ENCODE measurements around the gene GGCX. TPM values are rescaled to one million over a fixed set of nuclear protein-coding genes. Genes with fewer than 3 reads are reported as not detected.
"Not testable (repeated sequence)": the region's sequence is repeated elsewhere in the genome, so short reads cannot be mapped to it uniquely, and the experiment has no call there.

The GGCX gene
- total RNA-seq, 2 experiments from 2014 or later, result 22.9 to 27.6 TPM

DNA sequence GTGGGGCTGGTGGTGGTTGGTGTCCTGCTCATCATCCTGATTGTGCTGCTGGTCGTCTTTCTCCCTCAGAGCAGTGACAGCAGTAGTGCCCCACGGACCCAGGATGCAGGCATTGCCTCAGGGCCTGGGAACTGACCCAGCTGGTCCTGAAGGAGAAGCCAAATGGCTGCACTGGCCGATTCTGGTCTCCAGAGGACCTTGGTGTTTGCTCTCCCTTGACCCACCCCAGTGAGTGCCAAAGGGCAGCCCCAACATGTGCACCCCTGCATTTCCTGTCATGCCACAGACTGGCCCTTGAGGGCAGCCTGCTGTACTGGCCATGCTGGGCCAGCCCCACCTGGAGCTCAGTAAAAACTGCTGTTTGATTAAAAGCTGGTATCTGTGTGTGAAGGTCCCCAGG is 31.7 kb upstream of the GGCX start:
- Mint-ChIP-seq H3K36me3 (ENCODE audit: low read depth) (peaks cover 21% of the 10 kb centered on the region), H3K27ac (no peak overlapping the region), H3K27me3 (no peaks in the 10 kb centered on the region), H3K9me3 (no peaks in the 10 kb centered on the region), H3K4me3 (peak overlapping the region; percentile 58), H3K4me1 (ENCODE audit: low read depth) (peaks cover 48% of the 10 kb centered on the region)
- Histone ChIP-seq H3K9me3 (ENCODE audit: control insufficient read depth in 1 of 2, insufficient read depth in 1 of 2, low read length in 2 of 2) (no peaks in the 10 kb centered on the region), H3K4me1 (ENCODE audit: insufficient read depth, low read length) (peaks cover 45% of the 10 kb centered on the region), H3K36me3 (ENCODE audit: insufficient read depth, low read length) (peaks cover 14% of the 10 kb centered on the region), H3K27ac (ENCODE audit: low read depth in 1 of 2, low read length in 2 of 2) (no peak overlapping the region), H3K27me3 (ENCODE audit: control insufficient read depth in 1 of 2, insufficient read depth in 2 of 2, low read length in 2 of 2) (no peaks in the 10 kb centered on the region), H3K4me3 (ENCODE audit: low read length) (no peak overlapping the region)
- TF ChIP-seq CTCF (IDR thresholded peaks at IDR 0.05), result no peak
- ATAC-seq (ENCODE audit: poor library complexity) (no peak), DNase-seq (no peak)
- CTCF ChIA-PET, result no interaction called here
- POLR2A ChIA-PET, result interaction anchor here (4.2 kb wide), 1 partner anchor 8 kb away, joined by 60 read pairs; the partner anchor contains the start of gene VAMP5
- intact Hi-C loops (cut with DNase I, micrococcal nuclease), result loop anchor here in 1 of 2 experiments (10.0 kb wide), 1 partner anchor 512 kb away; the partner anchor contains the start of genes POLR1A and PTCD3

GRCh38 chr2:85592299-85592698 is 31.0 kb upstream of the GGCX start:
- POLR2A ChIA-PET, result interaction anchor here (4.2 kb wide), 1 partner anchor 7 kb away, joined by 60 read pairs; the partner anchor contains the start of gene VAMP5
- Mint-ChIP-seq H3K36me3 (ENCODE audit: low read depth) (peaks cover 17% of the 10 kb centered on the region), H3K4me1 (ENCODE audit: low read depth) (peaks cover 52% of the 10 kb centered on the region), H3K4me3 (peak overlapping the region; percentile 45)
- H3K36me3 ChIP-seq (ENCODE audit: insufficient read depth, low read length); H3K27me3 Mint-ChIP-seq; CTCF ChIA-PET; H3K4me3 ChIP-seq (ENCODE audit: low read length); H3K27ac ChIP-seq (ENCODE audit: low read depth in 1 of 2, low read length in 2 of 2); H3K9me3 Mint-ChIP-seq; H3K27ac Mint-ChIP-seq; DNase-seq; ATAC-seq (ENCODE audit: poor library complexity); H3K9me3 ChIP-seq (ENCODE audit: control insufficient read depth in 1 of 2, insufficient read depth in 1 of 2, low read length in 2 of 2); H3K27me3 ChIP-seq (ENCODE audit: control insufficient read depth in 1 of 2, insufficient read depth in 2 of 2, low read length in 2 of 2): not testable (repeated sequence)
- intact Hi-C loops (cut with DNase I, micrococcal nuclease), result loop anchor here in 1 of 2 experiments (10.0 kb wide), 1 partner anchor 513 kb away; the partner anchor contains the start of genes POLR1A and PTCD3
- peaks cover 46% of the 10 kb centered on the region for H3K4me1 ChIP-seq (ENCODE audit: insufficient read depth, low read length)

DNA sequence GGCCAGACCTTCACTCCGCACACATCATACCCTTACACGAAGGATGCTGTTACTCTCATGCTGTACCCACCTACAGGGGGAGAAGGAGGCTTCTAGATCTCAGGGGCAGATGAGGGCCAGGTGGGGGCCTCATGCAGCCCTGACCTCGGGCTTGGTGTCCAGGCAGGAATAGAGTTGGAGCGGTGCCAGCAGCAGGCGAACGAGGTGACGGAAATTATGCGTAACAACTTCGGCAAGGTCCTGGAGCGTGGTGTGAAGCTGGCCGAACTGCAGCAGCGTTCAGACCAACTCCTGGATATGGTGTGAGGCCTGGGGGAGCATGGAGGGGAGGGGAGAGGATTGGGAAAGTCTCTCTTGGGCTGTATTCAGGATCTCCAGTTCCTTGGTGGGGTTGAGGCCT is 30.3 kb upstream of the GGCX start:
- TF ChIP-seq CTCF (IDR thresholded peaks at IDR 0.05), result no peak
- no peak for DNase-seq
- no peaks in the 10 kb centered on the region for H3K9me3 ChIP-seq (ENCODE audit: control insufficient read depth in 1 of 2, insufficient read depth in 1 of 2, low read length in 2 of 2)
- intact Hi-C loops (cut with DNase I, micrococcal nuclease), result loop anchor here in 1 of 2 experiments (10.0 kb wide), 1 partner anchor 513 kb away; the partner anchor contains the start of genes POLR1A and PTCD3
- H3K27me3 ChIP-seq (ENCODE audit: control insufficient read depth in 1 of 2, insufficient read depth in 2 of 2, low read length in 2 of 2), result no peaks in the 10 kb centered on the region
- H3K27ac Mint-ChIP-seq, result no peak overlapping the region
- ATAC-seq (ENCODE audit: poor library complexity), result no peak
- CTCF ChIA-PET, result no interaction called here
- H3K4me3 ChIP-seq (ENCODE audit: low read length), result no peak overlapping the region
- H3K4me1 Mint-ChIP-seq (ENCODE audit: low read depth), result peaks cover 45% of the 10 kb centered on the region
- H3K9me3 Mint-ChIP-seq, result no peaks in the 10 kb centered on the region
- H3K4me3 Mint-ChIP-seq, result no peak overlapping the region
- peaks cover 11% of the 10 kb centered on the region for H3K36me3 Mint-ChIP-seq (ENCODE audit: low read depth)
- no peaks in the 10 kb centered on the region for H3K27me3 Mint-ChIP-seq
- no peak overlapping the region for H3K27ac ChIP-seq (ENCODE audit: low read depth in 1 of 2, low read length in 2 of 2)
- peaks cover 40% of the 10 kb centered on the region for H3K4me1 ChIP-seq (ENCODE audit: insufficient read depth, low read length)
- POLR2A ChIA-PET, result interaction anchor here (0.7 to 1.7 kb wide), 2 partner anchors 30 to 264 kb away, joined by 3 to 4 read pairs; partner anchors contain the start of gene GGCX
- H3K36me3 ChIP-seq (ENCODE audit: insufficient read depth, low read length), result peaks cover 2% of the 10 kb centered on the region

DNA sequence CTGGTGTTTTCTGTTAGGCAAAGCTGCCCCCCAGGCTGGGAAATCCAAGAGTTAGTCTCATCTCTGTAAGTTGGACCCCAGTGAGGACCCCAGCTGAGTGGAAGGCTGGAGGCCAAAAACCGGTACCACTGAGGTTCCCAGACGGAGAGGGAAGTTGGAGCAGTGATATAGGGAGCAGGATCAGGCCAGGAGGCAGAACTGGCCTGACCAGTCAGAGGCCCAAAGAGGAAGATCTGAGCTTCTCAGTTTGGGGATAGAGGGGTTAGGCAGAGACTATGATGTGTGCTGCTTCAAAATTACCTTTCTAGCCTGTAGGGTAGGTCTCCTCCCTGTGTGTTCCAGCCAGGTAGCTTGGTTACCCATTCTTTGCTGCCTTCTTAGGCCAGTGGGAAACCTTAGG is 29.7 kb upstream of the GGCX start:
- no peaks in the 10 kb centered on the region for H3K9me3 Mint-ChIP-seq
- ChIA-PET POLR2A (interaction anchor here (1.7 kb wide), 1 partner anchor 30 kb away, joined by 4 read pairs; the partner anchor contains the start of gene GGCX), CTCF (no interaction called here)
- no peaks in the 10 kb centered on the region for H3K9me3 ChIP-seq (ENCODE audit: control insufficient read depth in 1 of 2, insufficient read depth in 1 of 2, low read length in 2 of 2)
- H3K4me3 Mint-ChIP-seq, result no peak overlapping the region
- H3K36me3 ChIP-seq (ENCODE audit: insufficient read depth, low read length), result no peaks in the 10 kb centered on the region
- no peak overlapping the region for H3K27ac Mint-ChIP-seq
- DNase-seq, result no peak
- no peak overlapping the region for H3K4me3 ChIP-seq (ENCODE audit: low read length)
- H3K4me1 Mint-ChIP-seq (ENCODE audit: low read depth), result peaks cover 41% of the 10 kb centered on the region
- H3K36me3 Mint-ChIP-seq (ENCODE audit: low read depth), result peaks cover 10% of the 10 kb centered on the region
- no peaks in the 10 kb centered on the region for H3K27me3 ChIP-seq (ENCODE audit: control insufficient read depth in 1 of 2, insufficient read depth in 2 of 2, low read length in 2 of 2)
- no peaks in the 10 kb centered on the region for H3K27me3 Mint-ChIP-seq
- no peak for ATAC-seq (ENCODE audit: poor library complexity)
- H3K4me1 ChIP-seq (ENCODE audit: insufficient read depth, low read length), result peaks cover 38% of the 10 kb centered on the region
- no peak for TF ChIP-seq CTCF (IDR thresholded peaks at IDR 0.05)
- intact Hi-C loops (cut with DNase I, micrococcal nuclease), result loop anchor here in 1 of 2 experiments (10.0 kb wide), 1 partner anchor 514 kb away; the partner anchor contains the start of genes POLR1A and PTCD3
- no peak overlapping the region for H3K27ac ChIP-seq (ENCODE audit: low read depth in 1 of 2, low read length in 2 of 2)

Measured in CD4-positive, alpha-beta T cell (primary cell).